GM18499 (cell line): ENCODE data around the gene TUBGCP6.
"Not testable (repeated sequence)": the region's sequence is repeated elsewhere in the genome, so short reads cannot be mapped to it uniquely, and the experiment has no call there.

ENCODE experiments used
- ATAC-seq: cut with Tn5 transposase; IDR thresholded peaks from one replicate; pipeline ENCODE4 v1.9.1; 2021; ENCODE audit warnings: moderate number of reproducible peaks; ENCODE audit not compliant: insufficient read depth, unreplicated experiment

The TUBGCP6 gene

GRCh38 chr22:50278956-50279619 lies 34.3 kb upstream of the TUBGCP6 start:
- ATAC-seq, result no peak

GRCh38 chr22:50278461-50278860 lies 33.6 kb upstream of the TUBGCP6 start:
- no peak for ATAC-seq

GRCh38 chr22:50277761-50278160 lies 32.9 kb upstream of the TUBGCP6 start:
- no peak for ATAC-seq

GRCh38 chr22:50276143-50276542 lies 31.3 kb upstream of the TUBGCP6 start:
- no peak for ATAC-seq

GRCh38 chr22:50275181-50276055 lies 30.6 kb upstream of the TUBGCP6 start:
- no peak for ATAC-seq

- no peak for ATAC-seq
These were observed 29.9 kb upstream of the TUBGCP6 start for GRCh38 chr22:50274771-50275170.

GRCh38 chr22:50274311-50274710 lies 29.5 kb upstream of the TUBGCP6 start:
- no peak for ATAC-seq

- ATAC-seq, result not testable (repeated sequence)
These were observed 29.0 kb upstream of the TUBGCP6 start for GRCh38 chr22:50273781-50274180.

GRCh38 chr22:50273352-50273751 lies 28.5 kb upstream of the TUBGCP6 start:
- not testable (repeated sequence) for ATAC-seq

- no peak for ATAC-seq
These were observed 27.4 kb upstream of the TUBGCP6 start for GRCh38 chr22:50272044-50272802.

GRCh38 chr22:50271519-50271970 lies 26.7 kb upstream of the TUBGCP6 start:
- no peak for ATAC-seq

- no peak for ATAC-seq
These were observed 26.0 kb upstream of the TUBGCP6 start for GRCh38 chr22:50270666-50271394.

GRCh38 chr22:50269970-50270665 lies 25.3 kb upstream of the TUBGCP6 start, which contains the start of gene MAPK11:
Gene MAPK11 (minus strand): TSS chr22:50270380. CDS start chr22:50270292, 88 bp downstream.
- no peak for ATAC-seq

GRCh38 chr22:50269573-50269969 lies 24.7 kb upstream of the TUBGCP6 start:
- no peak for ATAC-seq

- no peak for ATAC-seq
These were observed 23.9 kb upstream of the TUBGCP6 start for GRCh38 chr22:50268655-50269113.

GRCh38 chr22:50267591-50268390 lies 23.0 kb upstream of the TUBGCP6 start:
- ATAC-seq, result no peak

GRCh38 chr22:50266994-50267393 lies 22.2 kb upstream of the TUBGCP6 start:
- ATAC-seq, result no peak

- ATAC-seq, result no peak
These were observed 20.3 kb upstream of the TUBGCP6 start for GRCh38 chr22:50264946-50265669.
